HepG2 (cell line): ENCODE measurements around the gene BCAS3. TPM values are rescaled to one million over a fixed set of nuclear protein-coding genes. Genes with fewer than 3 reads are reported as not detected.

Source experiments
- FOXC1 ChIP-seq: sonication (generic); formaldehyde crosslinking; IDR thresholded peaks from 2 replicates; pipeline ENCODE4 v1.8.0; 2022; ENCODE audit warnings: mild to moderate bottlenecking, missing genetic modification reagents, borderline replicate concordance
- GATAD1 ChIP-seq: IDR thresholded peaks from 2 replicates; pipeline ENCODE4 v1.6.1; 2016; ENCODE audit warnings: missing genetic modification reagents, missing compliant biosample characterization
- IKZF4 ChIP-seq: sonication (generic); formaldehyde crosslinking; IDR thresholded peaks from 2 replicates; pipeline ENCODE4 v1.5.1; 2020; ENCODE audit warnings: borderline replicate concordance, mild to moderate bottlenecking, low read depth, missing genetic modification reagents; ENCODE audit errors: not compliant biosample characterization
- IKZF5 ChIP-seq: IDR thresholded peaks from 2 replicates; pipeline ENCODE4 v1.6.1; 2018; ENCODE audit warnings: missing genetic modification reagents, mild to moderate bottlenecking, missing compliant biosample characterization
- KDM3A ChIP-seq: IDR thresholded peaks from 2 replicates; pipeline ENCODE4 v1.6.1; 2018; ENCODE audit warnings: low read depth, missing compliant biosample characterization
- KDM5A ChIP-seq: fragments of 200-600 bp; sonication (generic); IDR thresholded peaks from 2 replicates; pipeline ENCODE4 v1.7.0; 2018; ENCODE audit warnings: antibody characterized with exemption, mild to moderate bottlenecking, low read length, borderline replicate concordance
- KLF9 ChIP-seq: IDR thresholded peaks from 2 replicates; pipeline ENCODE4 v1.6.1; 2016; ENCODE audit warnings: low read depth
- NR1H2 ChIP-seq: sonication (generic); formaldehyde crosslinking; IDR thresholded peaks from 2 replicates; pipeline ENCODE4 v1.8.1; 2022; ENCODE audit warnings: low read depth, missing genetic modification reagents, borderline replicate concordance
- NR2F6 ChIP-seq, 2 experiments: IDR thresholded peaks; 2 replicates each; pipeline ENCODE4 v1.6.1; 2016; ENCODE audit warnings: antibody characterized with exemption in 1 of 2, mild to moderate bottlenecking in 1 of 2
- NRL ChIP-seq: sonication (generic); formaldehyde crosslinking; IDR thresholded peaks from 2 replicates; pipeline ENCODE4 v1.5.0; 2020; ENCODE audit warnings: missing genetic modification reagents, mild to moderate bottlenecking, moderate library complexity, borderline replicate concordance
- PAX8 ChIP-seq: sonication (generic); formaldehyde crosslinking; IDR thresholded peaks from 2 replicates; pipeline ENCODE4 v1.8.0; 2022; ENCODE audit warnings: mild to moderate bottlenecking, missing genetic modification reagents, borderline replicate concordance
- SP140L ChIP-seq: sonication (generic); formaldehyde crosslinking; IDR thresholded peaks from 2 replicates; pipeline ENCODE4 v1.4.0; 2020; ENCODE audit warnings: missing genetic modification reagents, borderline replicate concordance
- ZC3H4 ChIP-seq: sonication (generic); formaldehyde crosslinking; IDR thresholded peaks from 2 replicates; pipeline ENCODE4 v1.4.0; 2020; ENCODE audit warnings: missing genetic modification reagents, borderline replicate concordance
- ZKSCAN1 ChIP-seq: fragments of 150-350 bp; IDR thresholded peaks from 2 replicates; pipeline ENCODE4 v1.6.1; 2014; ENCODE audit warnings: low read length
- ZNF343 ChIP-seq: sonication (generic); formaldehyde crosslinking; IDR thresholded peaks from 2 replicates; pipeline ENCODE4 v1.4.0; 2020; ENCODE audit warnings: mild to moderate bottlenecking, missing genetic modification reagents
- ZNF451 ChIP-seq: sonication (generic); formaldehyde crosslinking; IDR thresholded peaks from 2 replicates; pipeline ENCODE4 v1.5.0; 2020; ENCODE audit warnings: mild to moderate bottlenecking, missing genetic modification reagents
- ZNF660 ChIP-seq: sonication (generic); formaldehyde crosslinking; IDR thresholded peaks from 2 replicates; pipeline ENCODE4 v1.5.1; 2020; ENCODE audit warnings: mild to moderate bottlenecking, low read depth, missing genetic modification reagents, borderline replicate concordance
- ZNF777 ChIP-seq: sonication (generic); formaldehyde crosslinking; IDR thresholded peaks from 2 replicates; pipeline ENCODE4 v1.4.0; 2020; ENCODE audit warnings: missing genetic modification reagents
- polyA plus RNA-seq, 8 experiments: library from polyadenylated mRNA; depleted of rRNA in 3 of 8; stranded (reverse) in 7 of 8; unstranded in 1 of 8; fragments of >200 nt; fragmentation: Illumina TruSeq in 4 of 8; extraction: Trizol in 4 of 8; gene quantifications; 2 replicates each; pipeline versions ENCODE4 v1.2.1 to v1.2.3, GENCODE V29; 2011 to 2016; ENCODE audit warnings: low read depth in 4 of 8, missing spikeins in 1 of 8, mixed read lengths in 1 of 8; ENCODE audit not compliant: insufficient read depth in 1 of 8
- total RNA-seq, 5 experiments: library from RNA; depleted of rRNA; stranded (reverse); fragments of >200 nt; fragmentation: Illumina TruSeq; extraction: Trizol; gene quantifications; 2 replicates each; pipeline ENCODE4 v1.2.3, GENCODE V29; 2016; ENCODE audit warnings: low read depth in 1 of 5
- TF ChIP-seq, protein P1 (sequence below): sonication (generic); formaldehyde crosslinking; IDR thresholded peaks from 2 replicates; pipeline ENCODE4 v1.5.1; 2020; ENCODE audit warnings: mild to moderate bottlenecking, missing genetic modification reagents, moderate library complexity
- TF ChIP-seq, protein P2 (sequence below), 2 experiments: sonication (generic) in 1 of 2; formaldehyde crosslinking in 1 of 2; IDR thresholded peaks; 2 replicates each; pipeline versions ENCODE4 v1.5.1 to v1.6.1; 2011 to 2020; ENCODE audit warnings: borderline replicate concordance in 1 of 2, low read depth in 1 of 2, low read length in 1 of 2, mild to moderate bottlenecking in 1 of 2, missing genetic modification reagents in 1 of 2, moderate library complexity in 1 of 2
- TF ChIP-seq, protein P3 (sequence below): sonication (generic); formaldehyde crosslinking; IDR thresholded peaks from 2 replicates; pipeline ENCODE4 v1.9.0; 2021; ENCODE audit warnings: missing genetic modification reagents, borderline replicate concordance

The BCAS3 gene
- total and polyA plus RNA-seq, 2 of the 13 experiments (the other 11 are each of a cell fraction or from before 2014, with no cell fraction given), result 10.7 to 11.2 TPM

- TF ChIP-seq ZKSCAN1 (no peak), NR1H2 (CRISPR knock-in tag) (no peak), KLF9 (no peak; the same call in 1 of the 2 replicates), ZNF451 (CRISPR knock-in tag) (no peak), SP140L (CRISPR knock-in tag) (no peak), PAX8 (CRISPR knock-in tag) (no peak), KDM3A (CRISPR knock-in tag) (peak; percentile 57; the same call in 1 of the 2 replicates), IKZF5 (CRISPR knock-in tag) (peak; percentile 80), NR2F6 (IDR thresholded peaks at IDR 0.05) (no peak; the same call in 1 of the 2 replicates), NR2F6 (CRISPR knock-in tag; IDR thresholded peaks at IDR 0.05) (no peak; the same call in 1 of the 2 replicates), ZNF777 (peak; percentile 87), ZNF343 (CRISPR knock-in tag) (peak; percentile 71), ZC3H4 (CRISPR knock-in tag) (no peak), ZNF660 (no peak), IKZF4 (CRISPR knock-in tag) (peak; percentile 80), KDM5A (peak; percentile 97), GATAD1 (CRISPR knock-in tag) (peak; percentile 96), NRL (CRISPR knock-in tag) (peak; percentile 71), FOXC1 (CRISPR knock-in tag) (peak; percentile 74)
- TF ChIP-seq, protein P1, sequence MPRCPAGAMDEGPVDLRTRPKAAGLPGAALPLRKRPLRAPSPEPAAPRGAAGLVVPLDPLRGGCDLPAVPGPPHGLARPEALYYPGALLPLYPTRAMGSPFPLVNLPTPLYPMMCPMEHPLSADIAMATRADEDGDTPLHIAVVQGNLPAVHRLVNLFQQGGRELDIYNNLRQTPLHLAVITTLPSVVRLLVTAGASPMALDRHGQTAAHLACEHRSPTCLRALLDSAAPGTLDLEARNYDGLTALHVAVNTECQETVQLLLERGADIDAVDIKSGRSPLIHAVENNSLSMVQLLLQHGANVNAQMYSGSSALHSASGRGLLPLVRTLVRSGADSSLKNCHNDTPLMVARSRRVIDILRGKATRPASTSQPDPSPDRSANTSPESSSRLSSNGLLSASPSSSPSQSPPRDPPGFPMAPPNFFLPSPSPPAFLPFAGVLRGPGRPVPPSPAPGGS, result peak; percentile 89; the same call in 1 of the 2 replicates
- TF ChIP-seq, protein P2, sequence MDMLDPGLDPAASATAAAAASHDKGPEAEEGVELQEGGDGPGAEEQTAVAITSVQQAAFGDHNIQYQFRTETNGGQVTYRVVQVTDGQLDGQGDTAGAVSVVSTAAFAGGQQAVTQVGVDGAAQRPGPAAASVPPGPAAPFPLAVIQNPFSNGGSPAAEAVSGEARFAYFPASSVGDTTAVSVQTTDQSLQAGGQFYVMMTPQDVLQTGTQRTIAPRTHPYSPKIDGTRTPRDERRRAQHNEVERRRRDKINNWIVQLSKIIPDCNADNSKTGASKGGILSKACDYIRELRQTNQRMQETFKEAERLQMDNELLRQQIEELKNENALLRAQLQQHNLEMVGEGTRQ (IDR thresholded peaks at IDR 0.05; ENCODE audit: low read depth, low read length), result peak; percentile 95
- TF ChIP-seq, protein P2 (CRISPR knock-in tag; IDR thresholded peaks at IDR 0.05; ENCODE audit: borderline replicate concordance), result peak; percentile 94; the same call in 1 of the 2 replicates
- TF ChIP-seq, protein P3, sequence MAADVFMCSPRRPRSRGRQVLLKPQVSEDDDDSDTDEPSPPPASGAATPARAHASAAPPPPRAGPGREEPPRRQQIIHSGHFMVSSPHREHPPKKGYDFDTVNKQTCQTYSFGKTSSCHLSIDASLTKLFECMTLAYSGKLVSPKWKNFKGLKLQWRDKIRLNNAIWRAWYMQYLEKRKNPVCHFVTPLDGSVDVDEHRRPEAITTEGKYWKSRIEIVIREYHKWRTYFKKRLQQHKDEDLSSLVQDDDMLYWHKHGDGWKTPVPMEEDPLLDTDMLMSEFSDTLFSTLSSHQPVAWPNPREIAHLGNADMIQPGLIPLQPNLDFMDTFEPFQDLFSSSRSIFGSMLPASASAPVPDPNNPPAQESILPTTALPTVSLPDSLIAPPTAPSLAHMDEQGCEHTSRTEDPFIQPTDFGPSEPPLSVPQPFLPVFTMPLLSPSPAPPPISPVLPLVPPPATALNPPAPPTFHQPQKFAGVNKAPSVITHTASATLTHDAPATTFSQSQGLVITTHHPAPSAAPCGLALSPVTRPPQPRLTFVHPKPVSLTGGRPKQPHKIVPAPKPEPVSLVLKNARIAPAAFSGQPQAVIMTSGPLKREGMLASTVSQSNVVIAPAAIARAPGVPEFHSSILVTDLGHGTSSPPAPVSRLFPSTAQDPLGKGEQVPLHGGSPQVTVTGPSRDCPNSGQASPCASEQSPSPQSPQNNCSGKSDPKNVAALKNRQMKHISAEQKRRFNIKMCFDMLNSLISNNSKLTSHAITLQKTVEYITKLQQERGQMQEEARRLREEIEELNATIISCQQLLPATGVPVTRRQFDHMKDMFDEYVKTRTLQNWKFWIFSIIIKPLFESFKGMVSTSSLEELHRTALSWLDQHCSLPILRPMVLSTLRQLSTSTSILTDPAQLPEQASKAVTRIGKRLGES (CRISPR knock-in tag), result no peak
These were observed at the start of gene BCAS3 (continued) for GRCh38 chr17:60677308-60678117.
